GM21529 (cell line): ENCODE measurements around the gene GPRIN1.
A peak's percentile ranks its signal among the peaks of the same experiment; 100 is the strongest.

Experiments
- ATAC-seq: cut with Tn5 transposase; IDR thresholded peaks from one replicate; pipeline ENCODE4 v1.9.1; 2021; ENCODE audit not compliant: unreplicated experiment

GPRIN1 gene

GRCh38 chr5:176625512-176625911 lies 15.6 kb upstream of the GPRIN1 start:
- ATAC-seq, result no peak

GRCh38 chr5:176624938-176625337 lies 15.0 kb upstream of the GPRIN1 start:
- ATAC-seq, result no peak

GRCh38 chr5:176624142-176624541 lies 14.2 kb upstream of the GPRIN1 start:
- ATAC-seq, result no peak

GRCh38 chr5:176621661-176622079 lies 11.7 kb upstream of the GPRIN1 start:
- no peak for ATAC-seq

GRCh38 chr5:176620333-176620981 lies 10.5 kb upstream of the GPRIN1 start:
- no peak for ATAC-seq

GRCh38 chr5:176619569-176620332 lies 9.8 kb upstream of the GPRIN1 start:
- no peak for ATAC-seq

- peak; percentile 67 for ATAC-seq
Observed at GRCh38 chr5:176619203-176619568, 9.2 kb upstream of the GPRIN1 start.

- no peak for ATAC-seq
Observed at GRCh38 chr5:176618783-176619182, 8.8 kb upstream of the GPRIN1 start.

GRCh38 chr5:176616511-176616910 lies 6.6 kb upstream of the GPRIN1 start:
- ATAC-seq, result no peak

- ATAC-seq, result no peak
Observed at GRCh38 chr5:176614805-176615478, 5.0 kb upstream of the GPRIN1 start.

- no peak for ATAC-seq
Observed at GRCh38 chr5:176612855-176613254, 2.9 kb upstream of the GPRIN1 start.

- ATAC-seq, result no peak
Observed at GRCh38 chr5:176612008-176612407, 2.1 kb upstream of the GPRIN1 start.

GRCh38 chr5:176611435-176611834 lies 1.5 kb upstream of the GPRIN1 start:
- ATAC-seq, result no peak

- ATAC-seq, result peak; percentile 22
Observed at GRCh38 chr5:176610435-176610773, 448 bp upstream of the GPRIN1 start.

GRCh38 chr5:176608937-176609723 lies 826 bp downstream of the GPRIN1 start:
- ATAC-seq, result peak; percentile 12

GRCh38 chr5:176608142-176608705 lies 1.7 kb downstream of the GPRIN1 start:
- no peak for ATAC-seq

GRCh38 chr5:176606875-176607274 lies 3.1 kb downstream of the GPRIN1 start:
- ATAC-seq, result no peak

- no peak for ATAC-seq
Observed at GRCh38 chr5:176606032-176606431, 3.9 kb downstream of the GPRIN1 start.

GRCh38 chr5:176603091-176603490 lies 6.9 kb downstream of the GPRIN1 start:
- no peak for ATAC-seq

- ATAC-seq, result no peak
Observed at GRCh38 chr5:176601901-176602482, 8.0 kb downstream of the GPRIN1 start.
